Stomach (tissue), 9 donors: ENCODE results near the gene PSME4. TPM values are rescaled to one million over a fixed set of nuclear protein-coding genes. Genes with fewer than 3 reads are reported as not detected.

Experiments
- DNase-seq, 2 donors: peaks; one replicate each; pipeline versions ENCODE4 v3.0.0 to v3.0.0-alpha.2; 2013 to 2019
- H3K27ac ChIP-seq, 5 donors: fragments of 200-600 bp in 4 of 5; sonication (generic) in 4 of 5; one replicate each; pipeline ENCODE4 v1.5.1; 2013 to 2019; ENCODE audit warnings: mild to moderate bottlenecking in 1 of 5, moderate library complexity in 1 of 5
- H3K27me3 ChIP-seq, 3 donors: fragments of 200-600 bp; sonication (generic); one replicate each; pipeline ENCODE4 v1.5.1; 2017 to 2019; ENCODE audit warnings: mixed run types in 1 of 3
- H3K36me3 ChIP-seq, 4 donors: fragments of 200-600 bp; sonication (generic); 1 replicate in 3 of 4; 2 replicates in 1 of 4; pipeline ENCODE4 v1.5.1; 2016 to 2019
- H3K4me1 ChIP-seq, 4 donors: fragments of 200-600 bp; sonication (generic); one replicate each; pipeline ENCODE4 v1.5.1; 2016 to 2019
- H3K4me3 ChIP-seq, 4 donors: fragments of 200-600 bp; sonication (generic) in 3 of 4; one replicate each; pipeline ENCODE4 v1.5.1; 2016 to 2019; ENCODE audit warnings: mild to moderate bottlenecking in 1 of 4
- H3K9me3 ChIP-seq, 4 donors: fragments of 200-600 bp; sonication (generic); one replicate each; pipeline ENCODE4 v1.5.1; 2016 to 2019
- EP300 ChIP-seq: sonication (generic); formaldehyde crosslinking; IDR thresholded peaks from one replicate; pipeline ENCODE4 v1.6.1; 2017; ENCODE audit warnings: antibody characterized with exemption
- POLR2A ChIP-seq, 4 donors: fragments of 450-650 bp; IDR thresholded peaks; one replicate each; pipeline ENCODE4 v1.6.1; 2016; ENCODE audit warnings: antibody characterized with exemption in 4 of 4, control low read depth in 2 of 4, mild to moderate bottlenecking in 1 of 4, moderate library complexity in 1 of 4
- POLR2AphosphoS5 ChIP-seq, 3 donors: sonication (generic); formaldehyde crosslinking; IDR thresholded peaks; one replicate each; pipeline ENCODE4 v1.6.1; 2016; ENCODE audit warnings: antibody characterized with exemption in 3 of 3
- WGBS, 5 donors: extraction: QIAGEN DNeasy Blood & Tissue Kit in 3 of 5; methylation state at CpG; one replicate each; pipeline versions ENCODE4 v1.1.5 to v1.1.7; 2013 to 2018; 5-methylcytosine and 5-hydroxymethylcytosine counted together
- intact Hi-C: fragments of 100-400 bp; cut with DNase I; formaldehyde crosslinking; loops from one replicate; pipeline ENCODE4 v1.15.1; 2023; ENCODE audit warnings: low total_unique reads
- polyA plus RNA-seq, 3 donors: library from polyadenylated mRNA; stranded (reverse); fragments of 200-250 nt; gene quantifications; one replicate each; pipeline ENCODE4 v1.2.3, GENCODE V29; 2013
- total RNA-seq, 5 donors: library from RNA; depleted of rRNA; stranded (reverse); fragments of >200 nt; gene quantifications; one replicate each; pipeline versions ENCODE4 v1.1.0 to v1.2.3, GENCODE V29; 2014 to 2016
- TF ChIP-seq, protein P1 (sequence below), 7 experiments: fragments of 450-650 bp in 4 of 7; fragments of 200-600 bp in 3 of 7; sonication (generic) in 3 of 7; IDR thresholded peaks; one replicate each; pipeline ENCODE4 v1.5.1; 2016 to 2019; ENCODE audit warnings: antibody characterized with exemption in 7 of 7, control low read depth in 2 of 7, mild to moderate bottlenecking in 1 of 7
- donor health status: healthy with polysubstance abuse.
- donor health status: Bipolar disorder and iron deficiency.
- donor health status: healthy.

Gene PSME4
- total and polyA plus RNA-seq, 8 donors = 15.1 to 133 (median 30.9) TPM

DNA sequence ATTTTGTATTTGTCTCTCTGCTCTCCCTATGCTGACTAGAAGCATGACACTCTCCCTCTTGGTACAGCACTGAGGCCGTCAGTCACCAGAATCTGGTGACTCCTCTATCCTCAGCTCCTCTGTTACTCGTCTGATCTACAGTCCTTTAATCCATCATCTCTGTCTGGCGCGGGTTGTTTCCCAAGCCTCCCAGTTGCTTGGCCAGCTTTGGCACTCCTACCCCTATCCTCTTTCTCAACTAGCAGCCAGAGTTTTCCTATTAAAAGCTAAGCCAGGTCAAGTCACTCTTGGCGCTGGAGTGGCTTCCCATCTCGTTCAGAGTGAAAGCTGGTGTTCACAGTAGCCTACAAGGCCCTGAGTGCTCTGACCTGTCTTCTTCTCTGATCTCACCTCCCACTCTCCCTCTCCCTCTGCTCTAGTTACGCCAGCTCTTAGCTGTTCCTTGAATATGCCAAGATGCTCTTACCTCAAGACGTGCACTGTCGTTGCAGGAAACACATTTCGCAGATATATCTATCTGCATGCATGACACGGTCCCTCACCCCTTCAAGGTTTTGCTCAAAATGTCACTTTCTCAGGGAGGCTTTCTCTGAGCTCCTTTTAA, 41.8 kb upstream of the PSME4 start:
- intact Hi-C loops = no loop called here
- TF ChIP-seq POLR2A (IDR thresholded peaks at IDR 0.05) (no peak), POLR2AphosphoS5 (IDR thresholded peaks at IDR 0.05) (no peak)
- TF ChIP-seq, protein P1, sequence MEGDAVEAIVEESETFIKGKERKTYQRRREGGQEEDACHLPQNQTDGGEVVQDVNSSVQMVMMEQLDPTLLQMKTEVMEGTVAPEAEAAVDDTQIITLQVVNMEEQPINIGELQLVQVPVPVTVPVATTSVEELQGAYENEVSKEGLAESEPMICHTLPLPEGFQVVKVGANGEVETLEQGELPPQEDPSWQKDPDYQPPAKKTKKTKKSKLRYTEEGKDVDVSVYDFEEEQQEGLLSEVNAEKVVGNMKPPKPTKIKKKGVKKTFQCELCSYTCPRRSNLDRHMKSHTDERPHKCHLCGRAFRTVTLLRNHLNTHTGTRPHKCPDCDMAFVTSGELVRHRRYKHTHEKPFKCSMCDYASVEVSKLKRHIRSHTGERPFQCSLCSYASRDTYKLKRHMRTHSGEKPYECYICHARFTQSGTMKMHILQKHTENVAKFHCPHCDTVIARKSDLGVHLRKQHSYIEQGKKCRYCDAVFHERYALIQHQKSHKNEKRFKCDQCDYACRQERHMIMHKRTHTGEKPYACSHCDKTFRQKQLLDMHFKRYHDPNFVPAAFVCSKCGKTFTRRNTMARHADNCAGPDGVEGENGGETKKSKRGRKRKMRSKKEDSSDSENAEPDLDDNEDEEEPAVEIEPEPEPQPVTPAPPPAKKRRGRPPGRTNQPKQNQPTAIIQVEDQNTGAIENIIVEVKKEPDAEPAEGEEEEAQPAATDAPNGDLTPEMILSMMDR (IDR thresholded peaks at IDR 0.05) = no peak
- Histone ChIP-seq H3K27me3 (no peaks in the 10 kb centered on the region), H3K4me3 (no peak overlapping the region), H3K9me3 (no peaks in the 10 kb centered on the region), H3K27ac (peak overlapping the region in 1 of 5 donors; percentile 18), H3K4me1 (peaks cover 0 to 29% (median 0%) of the 10 kb centered on the region in 4 donors), H3K36me3 (no peaks in the 10 kb centered on the region)
- DNase-seq = no peak
- WGBS, 5 donors = 87 to 93% (median 88%) methylated on average over 11 of the region's 11 CpGs

DNA sequence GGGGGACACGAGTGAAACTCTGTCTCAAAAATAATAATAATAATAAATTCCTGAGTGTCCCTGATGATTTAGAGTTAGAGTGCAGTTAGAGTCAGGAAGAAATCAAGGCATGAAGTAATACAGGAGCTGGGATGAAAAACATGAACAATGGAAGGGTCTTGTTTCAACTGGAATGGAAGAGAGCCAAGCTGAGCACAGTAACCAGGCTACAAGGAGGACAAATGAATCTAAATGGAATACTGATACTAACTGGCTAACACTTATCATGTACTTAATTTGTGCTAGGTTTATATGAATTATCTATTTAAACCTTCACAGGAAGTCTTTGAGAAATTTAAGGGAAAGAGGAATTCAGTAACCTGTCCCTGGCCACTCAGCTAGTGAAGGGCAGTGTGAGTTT, 38.8 kb upstream of the PSME4 start:
- Histone ChIP-seq H3K4me3 (no peak overlapping the region), H3K9me3 (no peaks in the 10 kb centered on the region), H3K27me3 (no peaks in the 10 kb centered on the region), H3K4me1 (peaks cover 0 to 18% (median 0%) of the 10 kb centered on the region in 4 donors), H3K27ac (no peak overlapping the region), H3K36me3 (no peaks in the 10 kb centered on the region)
- no peak for DNase-seq
- TF ChIP-seq POLR2AphosphoS5 (IDR thresholded peaks at IDR 0.05) (no peak), EP300 (no peak)
- 76 to 90% (median 88%) methylated on average over 1 of the region's 1 CpG for WGBS, 5 donors
- intact Hi-C loops = no loop called here

DNA sequence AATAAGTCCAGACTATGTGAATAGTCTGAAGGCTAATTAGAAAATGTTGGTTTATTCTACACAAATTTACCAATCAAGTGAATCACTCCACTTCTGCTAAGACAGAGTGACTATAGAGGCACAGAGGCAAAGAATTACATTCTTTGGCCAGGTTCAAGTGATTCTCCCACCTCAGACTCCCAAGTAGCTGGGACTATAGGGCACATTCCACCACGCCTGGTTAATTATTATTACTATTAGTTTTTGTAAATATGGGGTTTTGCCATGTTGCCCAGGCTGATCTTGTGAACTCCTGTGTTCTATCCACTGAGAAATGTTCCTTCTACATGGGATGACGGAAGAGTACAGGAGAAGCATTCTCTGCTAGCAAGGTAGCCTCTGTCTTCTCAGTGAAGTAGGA, 37.6 kb upstream of the PSME4 start:
- WGBS, 5 donors = 80 to 98% (median 96%) methylated on average over 2 of the region's 2 CpGs
- Histone ChIP-seq H3K36me3 (no peaks in the 10 kb centered on the region), H3K4me1 (peaks cover 0 to 18% (median 0%) of the 10 kb centered on the region in 4 donors), H3K27me3 (no peaks in the 10 kb centered on the region), H3K9me3 (no peaks in the 10 kb centered on the region), H3K27ac (no peak overlapping the region), H3K4me3 (no peak overlapping the region)
- TF ChIP-seq, protein P1 (IDR thresholded peaks at IDR 0.05) = no peak
- TF ChIP-seq POLR2A (IDR thresholded peaks at IDR 0.05) = no peak
- no peak for TF ChIP-seq POLR2AphosphoS5 (IDR thresholded peaks at IDR 0.05)
- TF ChIP-seq EP300 = no peak
- intact Hi-C loops = no loop called here
- no peak for DNase-seq

DNA sequence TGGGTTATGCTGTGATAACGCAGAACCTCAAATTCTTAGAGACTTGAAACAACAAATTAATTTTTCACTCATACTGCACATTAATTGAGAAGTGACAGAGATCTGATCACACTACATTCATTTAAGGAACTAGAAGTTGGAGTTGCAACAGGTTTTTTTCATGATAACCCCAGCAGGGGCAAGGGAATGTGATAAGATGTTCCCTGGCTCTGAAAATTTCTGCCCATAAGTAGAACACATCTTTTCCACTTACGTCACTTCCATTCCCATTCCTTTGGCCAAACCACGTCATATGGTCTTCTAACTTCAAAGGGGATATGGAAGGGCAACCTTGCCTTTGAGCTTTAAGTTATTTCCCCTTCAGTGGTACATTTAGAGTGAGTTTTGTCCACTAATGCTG, 29.7 kb upstream of the PSME4 start:
- no peaks in the 10 kb centered on the region for H3K36me3 ChIP-seq
- TF ChIP-seq POLR2AphosphoS5 (IDR thresholded peaks at IDR 0.05) (no peak), POLR2A (IDR thresholded peaks at IDR 0.05) (no peak), EP300 (no peak)
- TF ChIP-seq, protein P1 (IDR thresholded peaks at IDR 0.05) = no peak
- intact Hi-C loops = no loop called here
- WGBS, 5 donors = 51 to 79% (median 59%) methylated on average over 3 of the region's 3 CpGs
- no peak for DNase-seq
- no peaks in the 10 kb centered on the region for H3K9me3 ChIP-seq
- H3K4me3 ChIP-seq = no peak overlapping the region
- H3K4me1 ChIP-seq = peaks cover 0 to 10% (median 0%) of the 10 kb centered on the region in 4 donors
- H3K27ac ChIP-seq = no peak overlapping the region
- no peaks in the 10 kb centered on the region for H3K27me3 ChIP-seq

DNA sequence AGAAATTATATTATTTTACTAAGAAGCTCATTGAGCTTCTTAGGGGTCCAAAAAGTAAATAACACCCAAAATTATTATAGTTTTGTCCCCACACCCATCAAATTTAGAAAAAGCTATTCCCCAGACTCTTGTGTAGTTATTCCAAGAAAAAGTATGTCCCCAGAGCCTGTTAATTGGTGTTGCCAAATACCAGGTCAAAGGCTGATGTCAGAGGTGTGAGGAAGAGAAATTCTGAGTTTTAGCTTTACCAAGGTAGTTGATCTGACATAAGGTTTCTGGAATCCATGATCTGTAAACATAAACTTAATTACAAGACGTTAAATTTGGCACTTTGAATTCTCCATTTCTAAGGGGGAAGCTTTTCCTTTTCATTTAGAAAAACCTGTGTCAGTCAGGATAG, 29.3 kb upstream of the PSME4 start:
- peaks cover 0 to 10% (median 0%) of the 10 kb centered on the region in 4 donors for H3K4me1 ChIP-seq
- TF ChIP-seq, protein P1 (IDR thresholded peaks at IDR 0.05) = no peak
- TF ChIP-seq POLR2AphosphoS5 (IDR thresholded peaks at IDR 0.05) (no peak), EP300 (no peak), POLR2A (IDR thresholded peaks at IDR 0.05) (no peak)
- 21 to 39% (median 33%) methylated on average over 1 of the region's 1 CpG for WGBS, 5 donors

More for the DNA sequence above, 29.3 kb upstream of the PSME4 start:
- Histone ChIP-seq H3K36me3 (no peaks in the 10 kb centered on the region), H3K9me3 (no peaks in the 10 kb centered on the region), H3K27me3 (no peaks in the 10 kb centered on the region), H3K27ac (no peak overlapping the region), H3K4me3 (no peak overlapping the region)
- intact Hi-C loops = no loop called here
- DNase-seq = no peak
